H9 (cell line): ENCODE data around the gene NTF3. TPM values are rescaled to one million over a fixed set of nuclear protein-coding genes. Genes with fewer than 3 reads are reported as not detected.

Experiments
- DNase-seq: peaks from one replicate; pipeline ENCODE4 v3.0.0-alpha.2; 2017
- H2AFZ ChIP-seq: one replicate; pipeline ENCODE4 v1.6.1; 2013; ENCODE audit warnings: mild to moderate bottlenecking, low read length, control low read depth, moderate library complexity
- H2AK5ac ChIP-seq: 2 replicates; pipeline ENCODE4 v1.6.1; 2013; ENCODE audit warnings: low read length, control low read depth, mixed read lengths; ENCODE audit not compliant: insufficient read length
- H2BK120ac ChIP-seq: one replicate; pipeline ENCODE4 v1.6.1; 2013; ENCODE audit warnings: low read depth, mild to moderate bottlenecking, low read length, control low read depth, inconsistent platforms; ENCODE audit not compliant: poor library complexity, severe bottlenecking
- H2BK12ac ChIP-seq: 2 replicates; pipeline ENCODE4 v1.6.1; 2013; ENCODE audit warnings: low read length, control low read depth, mixed read lengths, low read depth; ENCODE audit not compliant: insufficient read length
- H2BK15ac ChIP-seq: 2 replicates; pipeline ENCODE4 v1.6.1; 2013; ENCODE audit warnings: low read depth, low read length, control low read depth
- H2BK20ac ChIP-seq: one replicate; pipeline ENCODE4 v1.6.1; 2013; ENCODE audit warnings: low read depth, mild to moderate bottlenecking, low read length, control low read depth, inconsistent platforms; ENCODE audit not compliant: poor library complexity, severe bottlenecking
- H2BK5ac ChIP-seq: 2 replicates; pipeline ENCODE4 v1.6.1; 2013; ENCODE audit warnings: low read length, control low read depth, mixed read lengths; ENCODE audit not compliant: insufficient read length
- H3K14ac ChIP-seq: 2 replicates; pipeline ENCODE4 v1.6.1; 2013; ENCODE audit warnings: low read length, control low read depth; ENCODE audit not compliant: insufficient read depth
- H3K18ac ChIP-seq: 2 replicates; pipeline ENCODE4 v1.6.1; 2013; ENCODE audit warnings: low read depth, mild to moderate bottlenecking, mixed read lengths, low read length, control low read depth; ENCODE audit not compliant: insufficient read length
- H3K23ac ChIP-seq: 2 replicates; pipeline ENCODE4 v1.6.1; 2013; ENCODE audit warnings: low read length, control low read depth, mixed read lengths, low read depth; ENCODE audit not compliant: insufficient read length
- H3K23me2 ChIP-seq: 2 replicates; pipeline ENCODE4 v1.6.1; 2013; ENCODE audit warnings: low read depth, mild to moderate bottlenecking, mixed read lengths, low read length, control low read depth; ENCODE audit not compliant: insufficient read length, poor library complexity, severe bottlenecking
- H3K27ac ChIP-seq: 2 replicates; pipeline ENCODE4 v1.5.1; 2013; ENCODE audit warnings: low read length, control low read depth, mixed read lengths, low read depth; ENCODE audit not compliant: insufficient read length
- H3K27me3 ChIP-seq: 2 replicates; pipeline ENCODE4 v1.6.1; 2013; ENCODE audit warnings: low read length, control low read depth, inconsistent platforms; ENCODE audit not compliant: insufficient read depth
- H3K4ac ChIP-seq: 2 replicates; pipeline ENCODE4 v1.6.1; 2013; ENCODE audit warnings: low read depth, mild to moderate bottlenecking, control low read depth, inconsistent platforms, low read length, moderate library complexity
- H3K4me1 ChIP-seq: 2 replicates; pipeline ENCODE4 v1.6.1; 2013; ENCODE audit warnings: low read length, control low read depth, inconsistent platforms; ENCODE audit not compliant: insufficient read depth
- H3K4me2 ChIP-seq: 2 replicates; pipeline ENCODE4 v1.6.1; 2013; ENCODE audit warnings: low read length, control low read depth, mixed read lengths; ENCODE audit not compliant: insufficient read length, insufficient read depth
- H3K56ac ChIP-seq: 2 replicates; pipeline ENCODE4 v1.6.1; 2013; ENCODE audit warnings: low read depth, mild to moderate bottlenecking, mixed read lengths, low read length, control low read depth; ENCODE audit not compliant: insufficient read length
- H3K79me1 ChIP-seq: 2 replicates; pipeline ENCODE4 v1.6.1; 2013; ENCODE audit warnings: low read depth, mild to moderate bottlenecking, moderate library complexity, low read length, control low read depth, inconsistent platforms; ENCODE audit not compliant: insufficient read depth, poor library complexity, severe bottlenecking
- H3K79me2 ChIP-seq: 2 replicates; pipeline ENCODE4 v1.6.1; 2013; ENCODE audit warnings: low read length, control low read depth, inconsistent platforms; ENCODE audit not compliant: insufficient read depth
- H3K9ac ChIP-seq: 2 replicates; pipeline ENCODE4 v1.6.1; 2013; ENCODE audit warnings: low read length, control low read depth, mixed read lengths; ENCODE audit not compliant: insufficient read length; ENCODE audit errors: extremely low read depth
- H3K9me3 ChIP-seq: one replicate; pipeline ENCODE4 v1.6.1; 2013; ENCODE audit warnings: low read depth, low read length, inconsistent platforms; ENCODE audit not compliant: control insufficient read depth
- H3T11ph ChIP-seq: one replicate; pipeline ENCODE4 v1.6.1; 2013; ENCODE audit warnings: mild to moderate bottlenecking, low read length, control low read depth, inconsistent platforms
- H4K20me1 ChIP-seq: one replicate; pipeline ENCODE4 v1.6.1; 2013; ENCODE audit not compliant: control insufficient read depth, insufficient read length, insufficient read depth
- H4K5ac ChIP-seq: 2 replicates; pipeline ENCODE4 v1.6.1; 2013; ENCODE audit warnings: low read depth, mild to moderate bottlenecking, mixed read lengths, low read length, control low read depth; ENCODE audit not compliant: insufficient read length
- H4K8ac ChIP-seq: replicated peaks from 2 replicates; pipeline ENCODE4 v1.6.1; 2013; ENCODE audit warnings: low read length, control low read depth, mixed read lengths, low read depth; ENCODE audit not compliant: insufficient read length
- H4K91ac ChIP-seq: 2 replicates; pipeline ENCODE4 v1.6.1; 2013; ENCODE audit warnings: low read depth, mild to moderate bottlenecking, moderate library complexity, mixed read lengths, low read length, control low read depth; ENCODE audit not compliant: insufficient read length
- H3K27ac Mint-ChIP-seq, 3 experiments: 2 replicates in 2 of 3; 3 replicates in 1 of 3; pipeline ENCODE4 v1.8.0; 2020 to 2021; ENCODE audit warnings: mixed read lengths in 3 of 3, mild to moderate bottlenecking in 1 of 3, moderate library complexity in 1 of 3
- H3K27me3 Mint-ChIP-seq: 2 replicates; pipeline ENCODE4 v1.8.0; 2021; ENCODE audit warnings: low read depth, mild to moderate bottlenecking, moderate library complexity, mixed read lengths
- H3K36me3 Mint-ChIP-seq, 3 experiments: 2 replicates in 2 of 3; 3 replicates in 1 of 3; pipeline ENCODE4 v1.8.0; 2020 to 2021; ENCODE audit warnings: low read depth in 3 of 3, mixed read lengths in 3 of 3; ENCODE audit not compliant: insufficient read depth in 1 of 3
- H3K4me1 Mint-ChIP-seq, 2 experiments: 2 replicates each; pipeline ENCODE4 v1.8.0; 2020; ENCODE audit warnings: mixed read lengths in 2 of 2
- H3K4me3 Mint-ChIP-seq, 2 experiments: 2 replicates in 1 of 2; 3 replicates in 1 of 2; pipeline ENCODE4 v1.8.0; 2020 to 2021; ENCODE audit warnings: mild to moderate bottlenecking in 2 of 2, mixed read lengths in 2 of 2, moderate library complexity in 1 of 2
- H3K9me3 Mint-ChIP-seq, 2 experiments: 2 replicates in 1 of 2; 3 replicates in 1 of 2; pipeline ENCODE4 v1.8.0; 2020; ENCODE audit warnings: mild to moderate bottlenecking in 2 of 2, mixed read lengths in 2 of 2, moderate library complexity in 1 of 2
- CTCF ChIP-seq: fragments of 200-600 bp; sonication (generic); conservative IDR thresholded peaks from 3 replicates; pipeline ENCODE4 v1.8.0; 2021; ENCODE audit warnings: antibody characterized with exemption, mild to moderate bottlenecking
- WGBS: extraction: QIAGEN DNeasy Blood & Tissue Kit; methylation state at CpG from one replicate; pipeline ENCODE4 v1.1.7; 2013; ENCODE audit warnings: missing lambda C conversion rate, low lambda C conversion rate, mixed read lengths; ENCODE audit not compliant: insufficient read length; ENCODE audit errors: extremely low coverage; 5-methylcytosine and 5-hydroxymethylcytosine counted together
- total RNA-seq: library from RNA; stranded (reverse); gene quantifications from 2 replicates; pipeline ENCODE4 v1.2.1, GENCODE V29; 2021

NTF3 gene
- total RNA-seq, 1 experiment from 2014 or later: 0.48 TPM

GRCh38 chr12:5513406-5513805 is 81.5 kb downstream of the NTF3 start:
- Mint-ChIP-seq H3K27me3 (peaks cover 12% of the 10 kb centered on the region), H3K27ac (no peak overlapping the region), H3K4me1 (peaks cover 19 to 26% of the 10 kb centered on the region in 2 experiments), H3K36me3 (no peaks in the 10 kb centered on the region), H3K4me3 (no peak overlapping the region), H3K9me3 (no peaks in the 10 kb centered on the region; a peak in 1 of 5 replicates)
- TF ChIP-seq CTCF: no peak
- no peak overlapping the region for H4K91ac ChIP-seq
- no peak overlapping the region for H4K8ac ChIP-seq
- no peak overlapping the region for H4K5ac ChIP-seq
- H3K4ac ChIP-seq: no peak overlapping the region
- no peaks in the 10 kb centered on the region for H3K23me2 ChIP-seq
- H3K9me3 ChIP-seq: no peaks in the 10 kb centered on the region
- H3K23ac ChIP-seq: no peak overlapping the region
- H2AK5ac ChIP-seq: no peak overlapping the region
- H3K14ac ChIP-seq: no peak overlapping the region
- H3K79me1 ChIP-seq: no peaks in the 10 kb centered on the region
- H2BK120ac ChIP-seq: no peak overlapping the region
- H3K79me2 ChIP-seq: no peaks in the 10 kb centered on the region
- H3K56ac ChIP-seq: no peak overlapping the region
- H3K4me2 ChIP-seq: no peak overlapping the region
- no peaks in the 10 kb centered on the region for H3K4me1 ChIP-seq
- no peak overlapping the region for H2AFZ ChIP-seq
- no CpG with 5 or more reads among the region's 4 CpGs for WGBS
- H3T11ph ChIP-seq: no peak overlapping the region
- no peaks in the 10 kb centered on the region for H4K20me1 ChIP-seq
- H2BK12ac ChIP-seq: no peak overlapping the region
- H2BK20ac ChIP-seq: no peak overlapping the region
- no peak overlapping the region for H3K9ac ChIP-seq
- peak; percentile 15 for DNase-seq
- H3K18ac ChIP-seq: no peak overlapping the region
- no peak overlapping the region for H2BK5ac ChIP-seq
- H2BK15ac ChIP-seq: no peak overlapping the region
- H3K27ac ChIP-seq: no peak overlapping the region
- H3K27me3 ChIP-seq: no peaks in the 10 kb centered on the region
